SKM-1 (cell line): ENCODE measurements around the gene KRTAP10-6.
"Not testable (repeated sequence)": the region's sequence is repeated elsewhere in the genome, so short reads cannot be mapped to it uniquely, and the experiment has no call there.

ENCODE experiments used
- DNase-seq: peaks from one replicate; lab custom pipeline; 2025; ENCODE audit not compliant: unreplicated experiment; lab: John Stamatoyannopoulos, UW

The KRTAP10-6 gene

DNA sequence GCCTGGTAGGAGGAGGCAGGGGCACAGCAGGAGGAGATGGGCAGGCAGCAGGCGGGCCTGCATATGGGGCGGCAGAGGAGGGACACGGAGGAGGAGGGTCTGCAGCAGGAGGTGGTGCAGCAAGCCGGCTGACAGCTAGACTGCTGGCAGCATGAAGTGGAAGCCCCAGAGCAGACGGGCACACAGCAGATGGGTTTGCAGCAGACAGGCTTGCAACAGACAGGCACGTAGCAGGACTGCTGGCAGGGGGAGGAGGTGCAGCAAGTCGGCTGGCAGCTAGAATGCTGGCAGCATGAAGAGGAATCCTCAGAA is 12.5 kb downstream of the KRTAP10-6 start:
- DNase-seq: no peak

DNA sequence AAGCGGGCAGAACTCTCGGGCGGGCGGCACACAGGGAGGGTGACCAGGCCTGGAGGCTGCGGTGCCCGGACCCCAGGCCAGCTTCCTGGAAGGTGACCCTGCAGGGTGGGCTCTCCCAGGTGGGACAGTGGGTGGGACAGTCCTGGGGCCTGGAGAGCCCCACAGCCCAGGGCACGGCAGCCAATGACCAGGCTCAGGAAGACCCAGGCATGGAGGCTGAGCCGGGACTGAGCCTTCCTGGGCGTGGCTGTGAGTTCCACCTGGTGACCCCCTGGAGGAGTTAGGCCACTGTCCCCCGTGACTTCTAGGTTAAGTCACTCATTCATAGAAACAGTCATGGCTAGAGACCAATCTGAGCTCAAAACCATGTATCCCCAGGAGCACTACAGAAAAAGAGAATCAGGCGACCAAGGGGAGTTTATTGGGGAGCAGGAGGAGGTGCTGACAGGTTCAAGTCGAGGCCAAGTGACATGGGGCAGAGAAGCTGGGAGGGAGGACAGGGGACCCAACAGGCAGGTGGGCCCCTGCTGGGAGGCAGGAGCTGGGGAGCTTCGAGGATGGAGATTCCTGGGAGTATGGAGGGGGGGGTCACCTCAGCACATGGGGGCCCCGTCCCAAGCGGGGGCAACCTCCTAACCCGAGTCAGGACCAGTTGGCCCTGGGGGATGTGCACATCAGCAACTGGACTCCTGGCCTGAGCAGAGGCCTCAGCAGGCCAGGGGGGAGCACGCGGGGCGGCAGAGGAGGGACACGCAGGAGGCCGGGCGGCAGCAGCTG is 13.1 kb downstream of the KRTAP10-6 start:
- DNase-seq: no peak

DNA sequence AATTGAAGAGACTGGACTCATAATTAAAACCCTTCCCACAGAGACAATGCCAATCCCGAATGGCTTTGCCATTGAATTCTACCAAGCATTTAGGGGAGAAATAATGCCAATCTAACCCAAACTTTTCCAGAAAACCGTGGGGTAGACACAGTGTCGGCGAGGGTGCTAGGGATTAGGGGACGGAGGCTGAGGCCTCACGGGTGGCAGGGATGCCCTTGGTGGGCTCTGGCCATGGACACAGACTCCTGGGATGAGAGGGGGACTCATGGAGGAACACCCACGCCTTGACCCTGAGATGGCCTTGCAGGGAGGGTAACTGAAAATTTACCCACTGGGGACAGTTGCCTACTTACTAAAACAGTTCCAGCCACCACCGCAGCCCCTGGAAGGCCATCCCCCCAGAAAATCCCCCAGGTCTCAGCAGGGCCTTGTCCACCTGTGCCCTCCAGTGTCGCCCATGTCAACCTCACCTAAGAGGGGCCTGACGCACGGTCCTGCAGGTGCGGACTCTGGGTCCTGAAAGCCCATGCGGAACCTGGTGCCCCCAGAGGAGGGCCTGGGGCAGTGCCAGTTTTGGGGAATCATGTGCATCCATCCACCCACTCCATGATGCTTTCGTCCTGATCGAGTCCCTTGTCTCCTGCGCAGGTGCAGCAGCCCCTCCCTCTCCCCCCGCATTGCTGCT is 13.8 kb downstream of the KRTAP10-6 start:
- DNase-seq: no peak

DNA sequence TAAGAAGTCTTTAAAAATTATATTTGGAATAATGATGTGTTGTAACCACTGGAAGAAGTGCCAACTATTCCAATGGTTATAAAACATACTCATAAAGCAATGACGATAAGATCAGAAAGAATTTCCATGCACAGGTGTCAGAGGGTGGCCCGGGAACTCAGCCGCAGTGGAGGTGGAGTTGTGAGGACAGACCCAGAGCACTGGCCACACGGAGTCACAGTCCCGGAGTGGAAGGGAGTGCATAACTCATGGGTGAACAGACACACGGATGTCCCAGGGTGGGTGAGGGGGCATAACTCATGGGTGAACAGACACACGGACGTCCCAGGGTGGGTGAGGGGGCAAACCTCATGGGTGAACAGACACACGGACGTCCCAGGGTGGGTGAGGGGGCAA is 16.3 kb downstream of the KRTAP10-6 start:
- no peak for DNase-seq

DNA sequence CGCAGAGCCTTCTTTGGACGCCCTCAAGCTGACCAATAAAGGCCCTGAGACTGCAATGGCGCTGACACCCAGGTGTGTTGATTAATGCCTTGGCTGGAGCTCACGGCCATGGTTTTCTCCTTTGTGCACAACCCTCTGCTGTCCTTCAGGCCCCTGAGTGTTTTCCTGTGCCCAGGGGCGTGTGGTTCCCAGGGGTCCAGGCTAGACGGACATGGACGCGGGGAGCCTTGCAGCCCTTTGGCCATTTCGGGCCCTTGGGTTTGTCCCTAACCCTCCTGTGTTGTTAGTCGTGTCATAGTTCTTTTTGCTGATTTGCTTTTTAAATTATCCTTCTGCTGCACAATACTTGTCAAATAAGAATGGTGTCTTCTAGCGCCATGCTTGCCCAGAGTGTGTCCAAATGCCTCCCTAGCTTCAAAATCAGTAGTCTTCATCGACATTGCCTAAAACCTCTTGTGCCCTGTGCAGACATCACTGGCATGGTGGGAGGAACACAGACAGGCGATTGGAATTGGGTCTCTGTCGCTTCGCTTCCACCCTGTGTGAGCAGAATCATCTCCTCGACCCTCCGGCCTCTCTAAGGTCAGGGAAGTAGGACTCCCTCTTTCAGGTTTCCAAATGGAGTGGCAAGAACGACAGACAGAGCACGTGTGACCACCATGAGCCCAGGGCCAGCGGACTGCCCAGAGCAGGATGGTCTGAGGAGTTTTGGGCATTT is 16.8 kb downstream of the KRTAP10-6 start:
- no peak for DNase-seq

DNA sequence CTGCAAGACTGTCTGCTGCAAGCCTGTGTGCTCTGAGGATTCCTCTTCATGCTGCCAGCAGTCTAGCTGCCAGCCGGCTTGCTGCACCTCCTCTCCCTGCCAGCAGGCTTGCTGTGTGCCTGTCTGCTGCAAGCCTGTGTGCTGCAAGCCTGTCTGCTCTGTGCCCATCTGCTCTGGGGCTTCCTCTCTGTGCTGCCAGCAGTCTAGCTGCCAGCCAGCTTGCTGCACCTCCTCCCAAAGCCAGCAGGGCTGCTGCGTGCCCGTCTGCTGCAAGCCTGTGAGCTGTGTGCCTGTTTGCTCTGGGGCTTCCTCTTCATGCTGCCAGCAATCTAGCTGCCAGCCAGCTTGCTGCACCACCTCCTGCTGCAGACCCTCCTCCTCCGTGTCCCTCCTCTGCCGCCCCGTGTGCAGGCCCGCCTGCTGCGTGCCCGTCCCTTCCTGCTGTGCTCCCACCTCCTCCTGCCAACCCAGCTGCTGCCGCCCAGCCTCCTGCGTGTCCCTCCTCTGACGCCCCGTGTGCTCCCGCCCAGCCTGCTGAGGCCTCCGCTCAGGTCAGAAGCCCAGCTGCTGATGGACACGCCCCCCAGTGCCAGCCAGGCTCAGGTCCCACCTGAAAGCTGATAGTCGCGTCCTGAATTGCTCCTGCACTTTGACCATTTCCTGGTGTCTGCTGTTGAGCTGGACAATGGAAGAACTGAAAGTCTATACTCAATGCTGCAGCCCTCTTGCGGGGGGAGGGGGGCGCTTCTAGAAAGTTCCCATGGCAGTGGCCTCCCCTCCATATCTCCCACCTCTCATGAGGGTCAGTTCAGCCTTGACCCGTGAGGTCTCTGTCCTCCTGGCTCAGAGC is 17.6 kb downstream of the KRTAP10-6 start:
- DNase-seq: no peak

DNA sequence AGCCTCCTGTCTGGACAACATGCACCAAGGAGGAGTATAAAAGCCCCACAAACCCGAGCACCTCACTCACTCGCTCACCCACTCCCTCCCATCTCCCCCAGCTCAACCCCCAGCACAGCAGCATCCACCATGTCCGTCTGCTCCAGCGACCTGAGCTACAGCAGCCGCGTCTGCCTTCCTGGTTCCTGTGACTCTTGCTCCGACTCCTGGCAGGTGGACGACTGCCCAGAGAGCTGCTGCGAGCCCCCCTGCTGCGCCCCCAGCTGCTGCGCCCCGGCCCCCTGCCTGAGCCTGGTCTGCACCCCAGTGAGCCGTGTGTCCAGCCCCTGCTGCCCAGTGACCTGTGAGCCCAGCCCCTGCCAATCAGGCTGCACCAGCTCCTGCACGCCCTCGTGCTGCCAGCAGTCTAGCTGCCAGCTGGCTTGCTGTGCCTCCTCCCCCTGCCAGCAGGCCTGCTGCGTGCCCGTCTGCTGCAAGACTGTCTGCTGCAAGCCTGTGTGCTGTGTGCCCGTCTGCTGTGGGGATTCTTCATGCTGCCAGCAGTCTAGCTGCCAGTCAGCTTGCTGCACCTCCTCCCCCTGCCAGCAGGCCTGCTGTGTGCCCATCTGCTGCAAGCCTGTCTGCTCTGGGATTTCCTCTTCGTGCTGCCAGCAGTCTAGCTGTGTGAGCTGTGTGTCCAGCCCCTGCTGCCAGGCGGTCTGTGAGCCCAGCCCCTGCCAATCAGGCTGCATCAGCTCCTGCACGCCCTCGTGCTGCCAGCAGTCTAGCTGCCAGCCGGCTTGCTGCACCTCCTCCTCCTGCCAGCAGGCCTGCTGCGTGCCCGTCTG is 18.5 kb downstream of the KRTAP10-6 start, which contains the start of gene KRTAP10-4:
Gene KRTAP10-4, plus strand, starts transcription at position 100 of the 827 bp plus-strand sequence. Its CDS starts 30 bp downstream, at position 130.
- DNase-seq: not testable (repeated sequence)

DNA sequence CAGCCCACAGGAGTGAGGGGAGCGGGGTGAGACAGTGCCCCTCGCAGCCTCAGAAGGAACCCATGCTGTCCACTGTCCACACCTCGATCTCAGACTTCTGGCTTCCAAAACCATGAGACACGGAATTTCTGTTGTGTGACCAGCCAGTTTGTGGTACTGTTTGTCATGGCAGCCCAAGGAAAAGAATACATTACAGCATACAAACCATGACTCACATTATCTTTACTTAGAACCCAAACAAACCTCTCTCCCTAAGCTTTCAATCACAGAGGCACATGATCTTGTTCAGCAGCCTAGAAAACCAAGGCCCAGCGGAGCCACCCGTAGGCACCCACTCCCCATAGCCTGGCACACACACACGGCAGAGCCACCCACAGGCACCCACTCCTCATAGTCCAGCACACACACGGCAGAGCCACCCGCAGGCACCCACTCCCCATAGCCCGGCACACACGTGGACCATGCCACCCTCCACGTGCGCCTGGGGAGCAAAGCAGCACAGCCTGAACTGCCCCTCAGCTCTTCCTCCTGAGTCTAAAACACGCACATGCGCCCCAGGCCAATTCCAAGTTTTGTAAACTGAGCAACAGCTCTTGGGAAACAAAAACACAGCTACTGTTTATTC is 19.2 kb downstream of the KRTAP10-6 start:
- no peak for DNase-seq

DNA sequence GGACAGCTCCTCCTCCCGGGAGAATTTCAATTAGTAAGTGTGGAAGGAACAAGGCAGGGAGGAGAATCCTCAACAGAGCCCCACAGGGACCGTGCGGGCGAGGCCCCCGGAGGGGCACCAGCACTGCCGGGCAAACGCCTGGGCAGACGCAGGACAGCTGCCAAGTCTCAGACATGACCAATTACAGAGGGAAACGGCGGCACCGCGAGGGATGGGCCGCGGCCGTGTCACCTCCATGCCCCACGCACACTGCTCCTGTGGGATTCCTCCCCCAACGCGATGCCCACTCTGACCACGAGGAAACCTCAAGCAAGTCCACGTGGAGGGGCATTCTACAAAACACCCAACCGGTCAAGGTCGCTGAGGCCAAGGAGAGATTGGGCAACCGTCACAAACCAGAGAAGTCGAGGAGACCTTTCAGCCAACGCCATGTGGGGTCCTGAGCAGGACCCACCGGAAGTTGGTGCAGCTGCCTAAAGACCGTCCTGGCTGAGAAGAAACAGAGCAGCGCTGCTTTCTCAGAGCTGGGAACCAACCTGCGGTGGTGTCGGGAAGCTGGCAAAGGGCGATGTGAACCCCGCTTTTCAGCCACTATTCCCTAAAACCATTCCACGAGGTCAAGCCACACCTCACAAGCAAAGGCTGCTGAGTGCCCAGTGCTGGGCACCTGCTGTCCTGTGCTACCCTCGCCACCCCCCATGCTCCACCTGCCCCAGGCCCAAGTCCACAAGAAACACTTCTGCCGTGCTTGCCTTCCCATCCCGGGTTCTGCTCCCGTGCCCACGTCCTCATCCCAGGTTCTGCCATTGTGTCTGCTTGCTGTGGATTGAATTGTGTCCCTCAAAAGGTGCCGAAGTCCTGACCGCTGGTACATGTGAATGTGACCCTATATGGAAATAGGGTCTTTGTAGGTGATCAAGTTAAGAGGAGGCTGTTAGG is 20.2 kb downstream of the KRTAP10-6 start:
- DNase-seq: no peak

DNA sequence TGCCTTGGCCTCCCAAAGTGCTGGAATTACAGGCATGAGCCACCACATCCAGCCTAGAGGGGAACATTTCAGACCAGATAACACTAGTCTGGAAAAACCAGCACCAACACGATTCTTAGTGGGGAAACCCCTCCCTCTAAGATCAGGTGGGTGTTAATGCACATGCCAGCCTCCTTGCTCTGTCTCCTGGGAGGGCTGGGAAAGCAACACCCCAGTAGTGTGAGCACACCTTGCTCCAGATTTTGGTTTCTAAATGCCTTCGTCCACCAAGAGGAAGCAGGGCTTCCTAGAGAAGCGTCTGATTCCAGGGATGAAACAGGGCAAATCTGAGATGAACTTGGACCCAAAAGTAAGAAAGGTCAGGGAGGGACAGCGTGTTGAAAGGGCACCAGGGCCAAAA is 21.0 kb downstream of the KRTAP10-6 start:
- no peak for DNase-seq

DNA sequence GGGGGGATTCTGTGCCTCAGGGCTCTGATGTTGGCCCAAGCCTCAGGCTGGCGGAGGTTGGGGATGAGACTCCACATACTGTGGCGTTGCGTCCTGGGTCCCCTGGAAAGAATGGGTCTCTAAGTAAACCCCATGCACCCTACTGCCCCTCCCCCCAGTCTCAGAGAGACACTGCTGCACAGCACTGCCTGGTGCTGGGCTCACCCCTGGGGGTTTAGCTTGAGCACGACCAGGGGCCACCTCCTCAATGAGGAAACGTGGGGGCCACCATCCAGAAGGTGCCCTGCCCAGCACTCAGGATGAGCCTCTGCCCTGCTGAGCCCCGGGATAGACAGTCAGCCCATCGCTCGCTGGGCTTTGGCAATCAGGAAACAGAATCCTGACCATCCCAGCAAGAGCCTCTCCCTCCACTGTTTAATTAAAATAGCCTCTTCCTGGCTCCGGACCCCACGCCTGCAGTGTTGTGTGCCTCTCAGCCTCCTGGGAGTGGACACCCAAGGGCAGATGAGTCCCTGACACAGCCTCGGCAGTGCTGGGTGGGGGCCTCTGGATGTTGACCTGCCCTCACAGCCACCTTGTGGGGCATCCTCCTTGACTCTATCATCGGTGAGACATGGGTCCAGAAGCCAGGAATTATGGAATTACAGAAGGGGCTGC is 22.3 kb downstream of the KRTAP10-6 start:
- DNase-seq: no peak

DNA sequence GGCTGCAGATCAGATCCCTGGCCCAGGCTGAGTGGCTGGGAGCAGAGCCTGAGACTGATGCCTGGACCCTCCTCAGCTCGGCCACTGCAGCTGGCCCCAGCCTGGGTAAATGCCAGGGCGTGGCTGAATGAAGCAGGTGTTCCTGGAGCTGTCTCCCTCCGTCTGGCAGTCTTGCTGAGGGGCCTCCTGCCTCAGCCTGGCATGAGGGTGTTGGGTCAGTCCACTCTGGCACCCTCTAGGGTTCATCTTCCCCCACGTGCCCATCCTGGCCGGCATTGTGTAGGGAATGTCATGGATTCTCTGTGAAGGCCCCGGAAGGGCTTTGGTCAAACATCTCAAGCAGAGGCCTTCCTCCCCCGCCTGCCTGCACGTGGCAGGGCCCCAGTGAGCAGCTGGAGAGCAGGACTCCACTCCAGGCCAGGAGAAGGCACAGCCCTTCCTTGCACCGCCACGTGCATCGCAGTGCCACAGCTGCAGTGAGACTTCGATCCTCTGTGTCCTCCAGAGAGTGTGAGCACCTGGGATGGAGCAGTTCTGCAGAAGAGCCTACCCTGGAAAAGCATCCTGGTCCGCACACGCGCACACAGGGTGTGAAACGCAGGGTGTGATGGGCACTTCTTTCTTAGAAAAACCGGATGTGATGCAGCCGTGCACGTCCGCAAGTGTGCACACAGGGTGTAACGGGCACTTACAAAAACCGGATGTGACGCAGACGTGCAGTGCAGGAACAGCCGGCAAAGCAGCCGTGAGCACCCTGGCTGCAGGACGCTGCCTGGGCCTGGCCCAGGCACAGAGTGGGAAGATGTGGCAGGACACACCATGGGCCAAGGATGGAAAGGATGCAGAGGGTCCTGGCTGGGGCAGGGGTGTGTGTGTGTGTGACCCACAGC is 23.4 kb downstream of the KRTAP10-6 start:
- DNase-seq: no peak

DNA sequence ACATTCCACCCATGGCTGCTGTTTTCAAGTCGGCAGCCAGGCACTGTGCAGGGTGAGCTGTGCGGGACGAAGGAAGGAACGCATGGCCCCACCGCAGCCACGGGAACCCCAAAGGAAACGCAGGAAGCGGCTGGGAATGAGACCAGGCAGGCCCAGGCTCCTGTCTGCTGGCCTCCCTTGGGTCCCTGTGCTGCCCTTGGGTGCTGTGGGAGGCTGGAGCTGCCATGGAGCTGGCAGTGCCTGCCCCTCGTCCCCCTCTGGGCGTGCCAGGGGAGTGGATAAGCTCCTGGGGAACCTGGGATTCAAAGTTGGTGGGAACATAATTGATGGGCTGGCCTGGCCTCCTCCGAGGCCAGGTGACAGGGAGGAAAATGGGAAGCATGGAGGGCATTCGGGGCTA is 24.0 kb downstream of the KRTAP10-6 start:
- DNase-seq: no peak

DNA sequence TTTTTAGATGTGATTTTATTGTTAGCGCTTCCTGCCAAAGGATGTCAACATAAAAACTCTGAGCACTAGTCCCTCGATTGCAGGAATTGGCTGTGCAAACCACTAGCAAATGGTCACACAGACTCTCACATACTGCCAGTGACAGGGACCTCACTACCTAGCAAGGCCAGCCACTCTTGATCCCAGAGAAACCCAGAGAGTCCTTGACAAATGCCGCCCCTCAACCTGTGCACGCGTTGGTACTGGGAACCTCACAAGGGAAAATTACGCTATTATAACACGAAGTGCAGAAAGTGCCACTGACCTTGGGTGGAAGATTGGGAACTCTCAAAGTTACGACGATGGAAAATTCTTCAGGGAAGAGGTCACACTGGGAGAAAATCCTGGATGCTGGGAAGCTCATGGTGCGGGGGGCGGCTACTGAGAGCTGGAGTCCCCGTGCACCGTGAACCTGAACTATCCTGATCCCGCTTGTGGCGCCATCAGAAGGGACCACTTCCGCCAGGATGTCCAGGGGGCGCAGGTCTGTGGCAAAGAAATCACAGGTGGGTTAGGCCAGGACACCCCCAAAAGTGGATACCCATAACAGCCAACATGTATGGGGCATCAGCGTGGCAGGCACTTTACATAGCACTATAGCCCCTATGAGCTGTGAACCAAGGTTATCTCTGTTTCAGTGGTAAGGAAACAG is 24.7 kb downstream of the KRTAP10-6 start:
- DNase-seq: no peak

DNA sequence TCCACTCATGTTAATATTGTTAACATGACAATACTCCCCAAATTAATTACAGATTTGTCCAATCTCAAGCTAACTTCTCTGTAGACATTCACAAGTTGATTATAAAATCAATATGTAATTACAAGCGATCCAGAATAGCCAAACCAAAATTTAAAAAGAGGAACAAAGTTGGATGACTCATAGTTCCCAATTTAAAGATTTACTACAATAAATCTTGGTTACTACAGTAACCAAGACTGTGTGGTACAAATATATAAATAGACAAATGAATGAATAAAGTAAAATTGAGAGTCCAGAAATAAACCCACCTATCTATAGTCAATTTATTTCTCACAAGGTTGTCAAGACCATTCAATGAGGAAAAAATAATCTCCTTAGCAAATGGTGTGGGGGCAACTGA is 25.9 kb downstream of the KRTAP10-6 start:
- no peak for DNase-seq

DNA sequence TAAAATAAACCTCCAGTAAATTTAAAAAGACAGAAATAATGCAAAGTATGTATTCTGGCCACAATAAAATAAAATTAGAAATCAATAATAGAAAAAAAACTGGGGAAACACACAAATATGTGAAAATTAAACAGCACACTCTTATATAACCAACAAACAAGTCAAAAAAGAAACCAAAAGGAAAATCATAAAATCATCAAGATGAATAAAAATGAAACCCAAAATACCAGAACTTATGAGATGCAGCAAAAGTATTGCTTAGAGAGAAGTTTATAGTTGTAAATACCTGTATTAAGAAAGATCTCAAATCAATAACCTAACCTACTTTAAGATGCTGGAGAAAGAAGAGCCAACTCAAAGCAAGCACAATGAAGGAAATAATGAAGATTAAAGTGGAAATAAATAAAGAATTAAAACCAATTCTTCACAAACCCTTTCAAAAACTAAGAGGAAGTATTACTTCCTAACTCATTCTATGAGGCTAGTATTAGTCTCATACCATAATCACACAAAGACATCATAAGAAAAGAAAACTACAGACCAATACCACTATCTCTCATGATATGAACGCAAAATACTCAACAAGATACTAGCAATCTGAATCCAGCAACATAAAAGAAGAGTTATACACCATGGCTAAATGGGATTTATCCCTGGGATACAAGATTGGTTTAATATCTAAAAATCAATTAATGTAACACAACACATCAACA is 27.3 kb downstream of the KRTAP10-6 start:
- DNase-seq: no peak
